ENCODE measurements around the gene ZNF816.

ZNF816 gene

GRCh38 chr19:52991484-52991883 lies 28.8 kb upstream of the ZNF816 start:
- Histone ChIP-seq H3K27me3 (ENCODE audit: low read length) (no peaks in the 10 kb centered on the region), H3K27ac (ENCODE audit: low read depth, low read length) (no peak overlapping the region), H3K79me2 (ENCODE audit: insufficient read depth, low read length) (no peaks in the 10 kb centered on the region), H3K9me3 (ENCODE audit: insufficient read depth, low read length) (peaks cover 3% of the 10 kb centered on the region; the same call in 1 of the 2 replicates), H2AFZ (ENCODE audit: low read depth, low read length, severe bottlenecking) (no peak overlapping the region), H3K4me2 (ENCODE audit: low read depth, low read length, poor library complexity, severe bottlenecking) (no peak overlapping the region), H3K4me3 (ENCODE audit: insufficient read depth, low read length, poor library complexity, severe bottlenecking) (no peak overlapping the region), H3K9ac (ENCODE audit: low read length) (no peak overlapping the region), H3K36me3 (ENCODE audit: low read length) (no peaks in the 10 kb centered on the region), H4K20me1 (ENCODE audit: low read depth, low read length) (no peaks in the 10 kb centered on the region), H3F3A (ENCODE audit: insufficient read depth) (no peaks in the 10 kb centered on the region), H3K9me2 (replicated peaks; ENCODE audit: insufficient read depth, low read length) (no peaks in the 10 kb centered on the region)
- TF ChIP-seq EZH2phosphoT487 (conservative IDR thresholded peaks at IDR 0.05; ENCODE audit: low read length) (no peak), CTCF (IDR thresholded peaks at IDR 0.05; ENCODE audit: insufficient read depth, low read length, poor library complexity, severe bottlenecking) (no peak)

DNA sequence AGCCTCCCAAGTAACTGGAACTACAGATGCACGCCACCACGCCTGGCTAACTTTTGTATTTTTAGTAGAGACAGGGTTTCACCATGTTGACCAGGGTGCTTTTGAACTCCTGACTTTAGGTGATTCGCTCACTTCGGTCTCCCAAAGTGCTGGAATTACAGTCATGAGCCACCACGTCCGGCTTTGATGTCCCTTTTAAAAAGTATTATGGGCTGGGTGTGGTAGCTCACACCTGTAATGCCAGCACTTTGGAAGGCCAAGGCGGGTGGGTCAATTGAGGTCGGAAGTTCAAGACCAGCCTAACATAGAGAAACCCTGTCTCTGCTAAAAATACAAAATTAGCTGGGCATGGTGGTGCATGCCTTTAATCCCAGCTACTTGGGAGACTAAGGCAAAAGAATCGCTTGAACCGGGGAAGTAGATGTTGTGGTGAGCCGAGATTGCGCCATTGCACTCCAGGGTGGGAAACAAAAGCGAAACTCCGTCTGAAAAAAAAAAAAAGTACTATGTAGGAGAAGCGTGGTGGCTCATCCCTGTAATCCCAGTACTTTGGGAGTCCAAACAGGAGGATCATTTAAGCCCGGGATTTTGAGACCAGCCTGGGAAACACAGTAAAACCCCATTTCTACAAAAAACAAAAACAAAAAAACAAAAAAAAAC lies 28.2 kb upstream of the ZNF816 start:
- H3K9me3 ChIP-seq (ENCODE audit: insufficient read depth, low read length), result peaks cover 6% of the 10 kb centered on the region; the same call in 1 of the 2 replicates
- H3K4me2 ChIP-seq (ENCODE audit: low read depth, low read length, poor library complexity, severe bottlenecking), result no peak overlapping the region
- H3F3A ChIP-seq (ENCODE audit: insufficient read depth), result no peaks in the 10 kb centered on the region
- no peaks in the 10 kb centered on the region for H3K79me2 ChIP-seq (ENCODE audit: insufficient read depth, low read length)
- no peak overlapping the region for H2AFZ ChIP-seq (ENCODE audit: low read depth, low read length, severe bottlenecking)
- H3K36me3 ChIP-seq (ENCODE audit: low read length), result no peaks in the 10 kb centered on the region
- H3K4me3 ChIP-seq (ENCODE audit: insufficient read depth, low read length, poor library complexity, severe bottlenecking), result no peak overlapping the region
- no peak for TF ChIP-seq CTCF (IDR thresholded peaks at IDR 0.05; ENCODE audit: insufficient read depth, low read length, poor library complexity, severe bottlenecking)
- H4K20me1 ChIP-seq (ENCODE audit: low read depth, low read length), result no peaks in the 10 kb centered on the region
- no peak overlapping the region for H3K9ac ChIP-seq (ENCODE audit: low read length)
- no peak overlapping the region for H3K27ac ChIP-seq (ENCODE audit: low read depth, low read length)
- H3K27me3 ChIP-seq (ENCODE audit: low read length), result no peaks in the 10 kb centered on the region
- H3K9me2 ChIP-seq (replicated peaks; ENCODE audit: insufficient read depth, low read length), result no peaks in the 10 kb centered on the region

- Histone ChIP-seq H3K4me2 (ENCODE audit: low read depth, low read length, poor library complexity, severe bottlenecking) (no peak overlapping the region), H4K20me1 (ENCODE audit: low read depth, low read length) (no peaks in the 10 kb centered on the region), H3K9ac (ENCODE audit: low read length) (no peak overlapping the region), H3K9me3 (ENCODE audit: insufficient read depth, low read length) (peaks cover 12% of the 10 kb centered on the region; the same call in 1 of the 2 replicates), H3K27ac (ENCODE audit: low read depth, low read length) (no peak overlapping the region), H3K4me3 (ENCODE audit: insufficient read depth, low read length, poor library complexity, severe bottlenecking) (no peak overlapping the region), H2AFZ (ENCODE audit: low read depth, low read length, severe bottlenecking) (no peak overlapping the region), H3K9me2 (replicated peaks; ENCODE audit: insufficient read depth, low read length) (no peaks in the 10 kb centered on the region), H3K27me3 (ENCODE audit: low read length) (no peaks in the 10 kb centered on the region), H3K36me3 (ENCODE audit: low read length) (no peaks in the 10 kb centered on the region), H3K79me2 (ENCODE audit: insufficient read depth, low read length) (no peaks in the 10 kb centered on the region), H3F3A (ENCODE audit: insufficient read depth) (no peaks in the 10 kb centered on the region)
- TF ChIP-seq EZH2phosphoT487 (conservative IDR thresholded peaks at IDR 0.05; ENCODE audit: low read length) (no peak), CTCF (IDR thresholded peaks at IDR 0.05; ENCODE audit: insufficient read depth, low read length, poor library complexity, severe bottlenecking) (no peak)
Measured at GRCh38 chr19:52988506-52988905, 25.8 kb upstream of the ZNF816 start.

Measured in SU-DHL-6 (cell line).